Endothelial cell of umbilical vein (primary cell): Measurements from ENCODE around the gene SPON1. TPM values are rescaled to one million over a fixed set of nuclear protein-coding genes. Genes with fewer than 3 reads are reported as not detected.

ENCODE experiments used
- BruUV-seq: library from RNA; stranded (reverse); fragments of 400-500 nt; replicated peaks from 2 replicates; lab custom pipeline; 2021; lab: Mats Ljungman, UMichigan
- CTCF ChIA-PET: fragments of 300-600, 350-600 bp; sonication (Branson Sonifier 250); formaldehyde crosslinking; loops from one replicate; lab custom pipeline; 2021; ENCODE audit warnings: antibody characterized with exemption, inconsistent platforms; lab: Charles Lee
- POLR2A ChIA-PET: fragments of 300-600, 350-600 bp; sonication (Branson Sonifier 250); formaldehyde crosslinking; loops from one replicate; lab custom pipeline; 2021; ENCODE audit warnings: antibody characterized with exemption, inconsistent platforms; lab: Charles Lee
- DNase-seq: peaks from one replicate; pipeline ENCODE4 v3.0.0-alpha.2; 2011; ENCODE audit warnings: low read depth, low spot score
- FAIRE-seq: peaks from 2 replicates; lab custom pipeline; 2011; peaks lifted over from hg19 to GRCh38; lab: Jason Lieb, UNC
- H2AFZ ChIP-seq: 2 replicates; pipeline ENCODE4 v1.6.0; 2012; ENCODE audit warnings: low read depth, low read length, control low read depth, inconsistent platforms
- H3K27ac ChIP-seq: 2 replicates; pipeline ENCODE4 v1.5.1; 2011; ENCODE audit warnings: low read depth, mild to moderate bottlenecking, control low read depth, low read length, moderate library complexity; ENCODE audit not compliant: insufficient read depth
- H3K27me3 ChIP-seq, 2 experiments: 2 replicates each; pipeline versions ENCODE4 v1.6.0 to v1.6.1; 2011; ENCODE audit warnings: low read length in 2 of 2, mixed read lengths in 1 of 2; ENCODE audit not compliant: control insufficient read depth in 2 of 2, insufficient read depth in 2 of 2
- H3K36me3 ChIP-seq, 2 experiments: 2 replicates in 1 of 2; 3 replicates in 1 of 2; pipeline ENCODE4 v1.5.1; 2011; ENCODE audit warnings: low read length in 2 of 2, mild to moderate bottlenecking in 1 of 2, moderate library complexity in 1 of 2; ENCODE audit not compliant: control insufficient read depth in 2 of 2, insufficient read depth in 2 of 2; ENCODE audit errors: extremely low read depth in 1 of 2
- H3K4me1 ChIP-seq: 3 replicates; pipeline ENCODE4 v1.5.1; 2011; ENCODE audit warnings: mild to moderate bottlenecking, low read length; ENCODE audit not compliant: control insufficient read depth, insufficient read depth; ENCODE audit errors: extremely low read depth
- H3K4me2 ChIP-seq: 2 replicates; pipeline ENCODE4 v1.6.1; 2011; ENCODE audit warnings: low read length, control low read depth, mixed read lengths; ENCODE audit not compliant: insufficient read depth
- H3K4me3 ChIP-seq, 3 experiments: fragments of 200-600 bp in 1 of 3; sonication (generic), shearing (Covaris generic) in 1 of 3; replicated peaks in 1 of 3; 2 replicates each; pipeline ENCODE4 v1.5.1; 2011 to 2016; ENCODE audit warnings: control low read depth in 3 of 3, low read length in 3 of 3, mild to moderate bottlenecking in 2 of 3, inconsistent platforms in 1 of 3, low read depth in 1 of 3, moderate library complexity in 1 of 3; ENCODE audit not compliant: insufficient read depth in 1 of 3
- H3K79me2 ChIP-seq: 2 replicates; pipeline ENCODE4 v1.6.0; 2012; ENCODE audit warnings: low read length, inconsistent platforms; ENCODE audit not compliant: control insufficient read depth, insufficient read depth
- H3K9ac ChIP-seq: replicated peaks from 2 replicates; pipeline ENCODE3; 2011; ENCODE audit warnings: low read length, control low read depth; ENCODE audit not compliant: insufficient read depth; ENCODE audit errors: extremely low read depth
- H3K9me1 ChIP-seq: replicated peaks from 3 replicates; pipeline ENCODE4 v1.6.0; 2011; ENCODE audit warnings: mild to moderate bottlenecking, low read length; ENCODE audit not compliant: control insufficient read depth, insufficient read depth; ENCODE audit errors: extremely low read depth
- H3K9me3 ChIP-seq: replicated peaks from 2 replicates; pipeline ENCODE4 v1.5.1; 2012; ENCODE audit warnings: low read length, inconsistent platforms; ENCODE audit not compliant: control insufficient read depth, insufficient read depth
- H4K20me1 ChIP-seq: replicated peaks from 2 replicates; pipeline ENCODE3; 2011; ENCODE audit warnings: mild to moderate bottlenecking, low read length; ENCODE audit not compliant: control insufficient read depth, insufficient read depth; ENCODE audit errors: extremely low read depth
- EZH2 ChIP-seq: IDR thresholded peaks from 2 replicates; pipeline ENCODE4 v1.6.1; 2012; ENCODE audit warnings: borderline replicate concordance, low read depth, mild to moderate bottlenecking, moderate library complexity, low read length, inconsistent platforms; ENCODE audit not compliant: severe bottlenecking
- FOS ChIP-seq: IDR thresholded peaks from 2 replicates; pipeline ENCODE4 v1.6.1; 2011; ENCODE audit warnings: mild to moderate bottlenecking, low read length, moderate library complexity, borderline replicate concordance; ENCODE audit not compliant: insufficient read depth
- GATA2 ChIP-seq: IDR thresholded peaks from 2 replicates; pipeline ENCODE4 v1.7.0; 2011; ENCODE audit warnings: low read depth, mild to moderate bottlenecking, moderate library complexity, mixed read lengths, low read length; ENCODE audit not compliant: insufficient read length, insufficient read depth
- MYC ChIP-seq: IDR thresholded peaks from one replicate; pipeline ENCODE4 v1.6.1; 2011; ENCODE audit warnings: mild to moderate bottlenecking, low read depth, low read length
- POLR2A ChIP-seq: IDR thresholded peaks from 2 replicates; pipeline ENCODE4 v1.6.1; 2012; ENCODE audit warnings: low read depth, mild to moderate bottlenecking, control low read depth, low read length
- POLR2AphosphoS5 ChIP-seq: IDR thresholded peaks from 2 replicates; pipeline ENCODE4 v1.6.1; 2012; ENCODE audit warnings: low read depth, mild to moderate bottlenecking, control low read depth, low read length, moderate library complexity; ENCODE audit not compliant: insufficient read depth
- dilution Hi-C: fragments of 300-500 bp; cut with MboI; formaldehyde crosslinking; loops from one replicate; pipeline ENCODE4 v1.15.0; 2019; ENCODE audit warnings: low sequenced_read_pairs; ENCODE audit not compliant: extremely low pct_ligation_motif_present
- intact Hi-C: fragments of 100-400 bp; cut with micrococcal nuclease; formaldehyde crosslinking; loops from one replicate; pipeline ENCODE4 v1.10.0; 2022
- polyA plus RNA-seq, 4 experiments: library from polyadenylated mRNA; depleted of rRNA in 3 of 4; stranded (reverse) in 3 of 4; unstranded in 1 of 4; fragments of >200 nt; gene quantifications; 2 replicates each; pipeline versions ENCODE4 v1.2.1 to v1.2.3, GENCODE V29; 2011 to 2012; ENCODE audit warnings: missing spikeins in 1 of 4
- total RNA-seq: library from RNA; stranded (reverse); gene quantifications from 2 replicates; pipeline ENCODE4 v1.2.3, GENCODE V29; 2021
- TF ChIP-seq, protein P1 (sequence below): IDR thresholded peaks from 2 replicates; pipeline ENCODE4 v1.6.1; 2011; ENCODE audit not compliant: insufficient read depth, insufficient read length

The SPON1 gene
- total and polyA plus RNA-seq, 2 donors (not counting 3 experiments of a cell fraction or from before 2014, with no cell fraction given) = 0.31 TPM; not detected in 1

DNA sequence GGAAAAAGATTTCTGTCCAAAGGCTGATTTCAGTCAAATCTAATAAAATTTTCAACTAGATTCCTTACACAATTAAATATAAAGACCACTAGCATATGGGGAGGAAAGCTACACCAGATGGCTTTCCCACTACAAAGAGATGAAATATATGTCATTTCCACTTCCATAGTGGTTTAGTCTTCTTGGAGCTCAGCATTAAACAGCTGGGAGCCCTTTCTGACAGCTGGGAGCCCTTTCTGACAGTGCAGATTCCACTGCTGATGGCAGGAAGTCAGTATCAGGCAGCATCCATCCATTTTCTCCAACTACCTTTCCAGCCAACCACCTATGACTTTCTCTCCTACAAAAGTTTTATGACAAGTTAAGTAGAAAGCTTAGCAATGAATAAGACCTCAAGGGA, 218.6 kb downstream of the SPON1 start:
- Histone ChIP-seq H4K20me1 (no peaks in the 10 kb centered on the region), H3K4me3 (no peak overlapping the region), H3K27me3 (peaks cover 0 to 4% of the 10 kb centered on the region in 2 experiments), H3K9ac (no peak overlapping the region), H3K9me3 (no peaks in the 10 kb centered on the region), H2AFZ (no peak overlapping the region), H3K9me1 (no peaks in the 10 kb centered on the region), H3K27ac (no peak overlapping the region), H3K36me3 (no peaks in the 10 kb centered on the region), H3K4me2 (no peak overlapping the region), H3K79me2 (no peaks in the 10 kb centered on the region), H3K4me1 (no peaks in the 10 kb centered on the region)
- ChIA-PET CTCF (no interaction called here), POLR2A (no interaction called here)
- intact Hi-C loops (no loop called here), dilution Hi-C loops (no loop called here)
- no TSS peak for BruUV-seq
- no peak for DNase-seq
- FAIRE-seq = no peak
- TF ChIP-seq POLR2A (no peak), POLR2AphosphoS5 (no peak), EZH2 (no peak), MYC (no peak)

DNA sequence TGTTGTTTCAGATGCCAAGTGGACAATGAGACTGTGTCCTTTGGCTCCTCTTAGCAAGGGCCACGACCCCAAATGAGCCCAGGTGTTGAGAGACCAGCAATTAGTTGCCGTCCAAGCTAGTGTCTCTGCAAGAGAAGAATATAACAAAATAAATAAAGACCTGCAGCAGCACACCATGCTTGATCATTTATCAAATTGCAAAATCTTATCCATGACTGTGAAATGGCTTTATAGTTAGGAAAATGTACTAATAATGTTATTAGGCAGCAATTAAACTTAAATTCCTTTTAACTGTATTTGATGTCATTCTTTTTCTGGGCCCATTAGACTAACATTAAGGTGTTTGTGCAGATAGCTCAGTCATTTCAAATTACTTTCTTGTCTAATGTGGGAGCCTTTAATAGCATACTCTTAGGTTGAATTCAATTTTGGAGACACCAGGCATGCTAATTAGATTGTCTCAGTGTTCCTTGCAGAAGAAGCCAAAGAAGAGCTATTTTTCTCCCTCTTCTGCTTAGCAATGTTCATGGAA, 220.4 kb downstream of the SPON1 start:
- Histone ChIP-seq H3K27ac (no peak overlapping the region), H3K4me3 (no peak overlapping the region), H3K36me3 (no peaks in the 10 kb centered on the region), H3K4me2 (no peak overlapping the region), H3K9ac (no peak overlapping the region), H3K27me3 (peaks cover 0 to 4% of the 10 kb centered on the region in 2 experiments), H2AFZ (no peak overlapping the region), H3K9me3 (no peaks in the 10 kb centered on the region), H3K4me1 (no peaks in the 10 kb centered on the region), H4K20me1 (no peaks in the 10 kb centered on the region), H3K79me2 (no peaks in the 10 kb centered on the region), H3K9me1 (no peaks in the 10 kb centered on the region)
- BruUV-seq = no TSS peak
- ChIA-PET POLR2A (no interaction called here), CTCF (no interaction called here)
- no peak for DNase-seq
- TF ChIP-seq FOS = no peak
- no peak for TF ChIP-seq GATA2
- TF ChIP-seq POLR2A = no peak
- TF ChIP-seq, protein P1, sequence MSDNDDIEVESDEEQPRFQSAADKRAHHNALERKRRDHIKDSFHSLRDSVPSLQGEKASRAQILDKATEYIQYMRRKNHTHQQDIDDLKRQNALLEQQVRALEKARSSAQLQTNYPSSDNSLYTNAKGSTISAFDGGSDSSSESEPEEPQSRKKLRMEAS = no peak
- no peak for TF ChIP-seq POLR2AphosphoS5
- no peak for FAIRE-seq
- dilution Hi-C loops (no loop called here), intact Hi-C loops (no loop called here)
